ENCODE results near the gene MCEMP1.

The MCEMP1 gene

GRCh38 chr19:7672522-7672921 lies 4.4 kb upstream of the MCEMP1 start:
- DNase-seq: no peak

- DNase-seq: no peak
Measured at GRCh38 chr19:7674010-7675005, 2.6 kb upstream of the MCEMP1 start.

GRCh38 chr19:7676376-7676775 lies 514 bp upstream of the MCEMP1 start:
- no peak for DNase-seq

- DNase-seq: no peak
Measured at GRCh38 chr19:7677669-7678311, 900 bp downstream of the MCEMP1 start.

- DNase-seq: peak; percentile 69 to 76
Measured at GRCh38 chr19:7678971-7679751, 2.3 kb downstream of the MCEMP1 start.

GRCh38 chr19:7679771-7680605 lies 3.1 kb downstream of the MCEMP1 start:
- DNase-seq: no peak

- peak; percentile 76 to 80 for DNase-seq
Measured at GRCh38 chr19:7680606-7681339, 3.9 kb downstream of the MCEMP1 start, which contains the start of gene TRAPPC5. Gene TRAPPC5 (plus strand): TSS chr19:7680833. CDS start chr19:7682254, 1,421 bp downstream.

GRCh38 chr19:7681340-7682174 lies 4.7 kb downstream of the MCEMP1 start:
- peak; percentile 82 to 85 for DNase-seq

GRCh38 chr19:7682175-7682855 lies 5.4 kb downstream of the MCEMP1 start:
- DNase-seq: no peak

- no peak for DNase-seq
Measured at GRCh38 chr19:7685546-7686445, 8.9 kb downstream of the MCEMP1 start.

GRCh38 chr19:7687177-7687576 lies 10.3 kb downstream of the MCEMP1 start:
- DNase-seq: no peak

- no peak for DNase-seq
Measured at GRCh38 chr19:7689165-7689564, 12.3 kb downstream of the MCEMP1 start.

- no peak for DNase-seq
Measured at GRCh38 chr19:7690779-7691258, 13.9 kb downstream of the MCEMP1 start.

- DNase-seq: no peak
Measured at GRCh38 chr19:7691497-7691896, 14.6 kb downstream of the MCEMP1 start.

GRCh38 chr19:7692417-7693088 lies 15.7 kb downstream of the MCEMP1 start:
- no peak for DNase-seq

- no peak for DNase-seq
Measured at GRCh38 chr19:7694499-7694898, 17.6 kb downstream of the MCEMP1 start.

GRCh38 chr19:7697721-7698287 lies 20.9 kb downstream of the MCEMP1 start:
- no peak for DNase-seq

- no peak for DNase-seq
Measured at GRCh38 chr19:7698583-7698982, 21.7 kb downstream of the MCEMP1 start.

Data from activated CD4-positive, alpha-beta T cell treated with anti-CD3 and anti-CD28 coated beads, Interleukin-2, amount 50 U/mL, for 4 hours (primary cell).